WTC11 (cell line): ENCODE measurements around the gene ZCCHC10. TPM values are rescaled to one million over a fixed set of nuclear protein-coding genes. Genes with fewer than 3 reads are reported as not detected.

ENCODE experiments used
- ATAC-seq: fragments of 200-7000 bp; cut with Tn5 transposase; 2 replicates; pipeline ENCODE4 v1.10.0; 2021; ENCODE audit warnings: mild to moderate bottlenecking, moderate library complexity
- CTCF ChIA-PET: fragments of 300-600 bp; sonication (Branson Sonifier 250); formaldehyde crosslinking; loops from one replicate; lab custom pipeline; 2021; ENCODE audit warnings: antibody characterized with exemption; lab: Charles Lee
- POLR2A ChIA-PET: fragments of 350-600 bp; sonication (Branson Sonifier 250); formaldehyde crosslinking; loops from one replicate; lab custom pipeline; 2021; ENCODE audit warnings: antibody characterized with exemption; lab: Charles Lee
- DNase-seq: peaks from one replicate; pipeline ENCODE4 v3.0.0; 2021; ENCODE audit warnings: low spot score
- H3K27ac Mint-ChIP-seq: 2 replicates; pipeline ENCODE4 v1.8.0; 2021; ENCODE audit warnings: mixed read lengths
- H3K27me3 Mint-ChIP-seq: 2 replicates; pipeline ENCODE4 v1.8.0; 2021; ENCODE audit warnings: low read depth, mild to moderate bottlenecking, moderate library complexity, mixed read lengths
- H3K36me3 Mint-ChIP-seq: 2 replicates; pipeline ENCODE4 v1.8.0; 2021; ENCODE audit warnings: mixed read lengths
- H3K4me1 Mint-ChIP-seq: 2 replicates; pipeline ENCODE4 v1.8.0; 2022; ENCODE audit warnings: mixed read lengths
- H3K4me3 Mint-ChIP-seq: 2 replicates; pipeline ENCODE4 v1.8.0; 2021; ENCODE audit warnings: mild to moderate bottlenecking, moderate library complexity, mixed read lengths
- H3K9me3 Mint-ChIP-seq: 2 replicates; pipeline ENCODE4 v1.8.0; 2021; ENCODE audit warnings: mixed read lengths
- CBFB ChIP-seq: sonication (generic); formaldehyde crosslinking; IDR thresholded peaks from 2 replicates; pipeline ENCODE4 v1.8.1; 2022; ENCODE audit warnings: mild to moderate bottlenecking, low read depth, missing genetic modification reagents
- ELF4 ChIP-seq: sonication (generic); formaldehyde crosslinking; IDR thresholded peaks from 2 replicates; pipeline ENCODE4 v1.8.1; 2022; ENCODE audit warnings: low read depth, mild to moderate bottlenecking, moderate library complexity, missing genetic modification reagents
- FOXK1 ChIP-seq: sonication (generic); formaldehyde crosslinking; IDR thresholded peaks from 2 replicates; pipeline ENCODE4 v1.8.0; 2022; ENCODE audit warnings: mild to moderate bottlenecking, moderate library complexity, missing genetic modification reagents
- HMGA2 ChIP-seq: fragments of 250-450 bp; sonication (Bioruptor Pico); IDR thresholded peaks from 2 replicates; pipeline ENCODE4 v1.4.0; 2021; ENCODE audit warnings: mild to moderate bottlenecking, moderate library complexity
- IRF2 ChIP-seq: sonication (generic); formaldehyde crosslinking; IDR thresholded peaks from 2 replicates; pipeline ENCODE4 v1.8.0; 2022; ENCODE audit warnings: low read depth, missing genetic modification reagents, borderline replicate concordance
- JAZF1 ChIP-seq: fragments of 250-450 bp; sonication (Bioruptor Pico); IDR thresholded peaks from 2 replicates; pipeline ENCODE4 v1.9.0; 2021; ENCODE audit warnings: moderate library complexity, mild to moderate bottlenecking, inconsistent platforms
- JUN ChIP-seq: sonication (generic); formaldehyde crosslinking; IDR thresholded peaks from 2 replicates; pipeline ENCODE4 v1.8.0; 2023; ENCODE audit warnings: mild to moderate bottlenecking, missing genetic modification reagents
- KAT7 ChIP-seq: sonication (generic); formaldehyde crosslinking; IDR thresholded peaks from 2 replicates; pipeline ENCODE4 v1.8.1; 2023; ENCODE audit warnings: missing genetic modification reagents, mild to moderate bottlenecking, borderline replicate concordance
- MYBL2 ChIP-seq: sonication (generic); formaldehyde crosslinking; IDR thresholded peaks from 2 replicates; pipeline ENCODE4 v1.8.1; 2023; ENCODE audit warnings: mild to moderate bottlenecking, moderate library complexity, missing genetic modification reagents
- NR2C2 ChIP-seq: sonication (generic); formaldehyde crosslinking; IDR thresholded peaks from 2 replicates; pipeline ENCODE4 v1.8.0; 2022; ENCODE audit warnings: mild to moderate bottlenecking, missing genetic modification reagents
- NR3C1 ChIP-seq: sonication (generic); formaldehyde crosslinking; conservative IDR thresholded peaks from 2 replicates; pipeline ENCODE4 v1.8.1; 2023; ENCODE audit warnings: low read depth, mild to moderate bottlenecking, missing genetic modification reagents
- RELA ChIP-seq: sonication (generic); formaldehyde crosslinking; IDR thresholded peaks from 2 replicates; pipeline ENCODE4 v1.8.1; 2022; ENCODE audit warnings: missing genetic modification reagents, mild to moderate bottlenecking, borderline replicate concordance
- SMAD3 ChIP-seq: sonication (generic); formaldehyde crosslinking; IDR thresholded peaks from 2 replicates; pipeline ENCODE4 v1.8.0; 2022; ENCODE audit warnings: missing genetic modification reagents, mild to moderate bottlenecking, borderline replicate concordance
- SMAD4 ChIP-seq: sonication (generic); formaldehyde crosslinking; IDR thresholded peaks from 2 replicates; pipeline ENCODE4 v1.8.0; 2022; ENCODE audit warnings: mild to moderate bottlenecking, missing genetic modification reagents
- SP1 ChIP-seq: sonication (generic); formaldehyde crosslinking; conservative IDR thresholded peaks from 2 replicates; pipeline ENCODE4 v1.8.1; 2022; ENCODE audit warnings: missing genetic modification reagents
- TCF7 ChIP-seq: sonication (generic); formaldehyde crosslinking; IDR thresholded peaks from 2 replicates; pipeline ENCODE4 v1.8.0; 2022; ENCODE audit warnings: mild to moderate bottlenecking, low read depth, missing genetic modification reagents, moderate library complexity
- TP53 ChIP-seq: sonication (generic); formaldehyde crosslinking; IDR thresholded peaks from 2 replicates; pipeline ENCODE4 v1.8.1; 2023; ENCODE audit warnings: mild to moderate bottlenecking, missing genetic modification reagents
- ZNF263 ChIP-seq: sonication (generic); formaldehyde crosslinking; IDR thresholded peaks from 2 replicates; pipeline ENCODE4 v1.8.1; 2022; ENCODE audit warnings: low read depth, mild to moderate bottlenecking, moderate library complexity, missing genetic modification reagents
- ZNF423 ChIP-seq: fragments of 250-450 bp; sonication (Bioruptor Pico); IDR thresholded peaks from 2 replicates; pipeline ENCODE4 v2.1.2; 2022; ENCODE audit warnings: mild to moderate bottlenecking, moderate library complexity
- ZNF671 ChIP-seq: fragments of 250-450 bp; sonication (Bioruptor Pico); IDR thresholded peaks from 2 replicates; pipeline ENCODE4 v1.8.0; 2021; ENCODE audit warnings: mild to moderate bottlenecking
- total RNA-seq: library from RNA; stranded (reverse); gene quantifications from 3 replicates; pipeline ENCODE4 v1.2.3, GENCODE V29; 2021
- TF ChIP-seq, protein P1 (sequence below): sonication (generic); formaldehyde crosslinking; conservative IDR thresholded peaks from 2 replicates; pipeline ENCODE4 v1.8.1; 2022; ENCODE audit warnings: mild to moderate bottlenecking, missing genetic modification reagents
- TF ChIP-seq, protein P2 (sequence below): sonication (generic); formaldehyde crosslinking; IDR thresholded peaks from 2 replicates; pipeline ENCODE4 v1.8.0; 2022; ENCODE audit warnings: mild to moderate bottlenecking, missing genetic modification reagents
- TF ChIP-seq, protein P3 (sequence below): sonication (generic); formaldehyde crosslinking; IDR thresholded peaks from 2 replicates; pipeline ENCODE4 v1.8.0; 2022; ENCODE audit warnings: mild to moderate bottlenecking, missing genetic modification reagents
- TF ChIP-seq, protein P4 (sequence below): fragments of 250-450 bp; sonication (Bioruptor Pico); IDR thresholded peaks from 2 replicates; pipeline ENCODE4 v2.1.2; 2022; ENCODE audit warnings: mild to moderate bottlenecking, moderate library complexity
- TF ChIP-seq, protein P5 (sequence below): fragments of 250-450 bp; sonication (Bioruptor Pico); IDR thresholded peaks from 2 replicates; pipeline ENCODE4 v1.9.0; 2021; ENCODE audit warnings: mild to moderate bottlenecking
- TF ChIP-seq, protein P6 (sequence below): sonication (generic); formaldehyde crosslinking; IDR thresholded peaks from 2 replicates; pipeline ENCODE4 v1.8.1; 2023; ENCODE audit warnings: mild to moderate bottlenecking, moderate library complexity, missing genetic modification reagents
- TF ChIP-seq, protein P7 (sequence below): sonication (generic); formaldehyde crosslinking; IDR thresholded peaks from 2 replicates; pipeline ENCODE4 v1.8.0; 2023; ENCODE audit warnings: missing genetic modification reagents, mild to moderate bottlenecking, borderline replicate concordance

ZCCHC10 gene
- total RNA-seq, 1 experiment from 2014 or later, result 22.9 TPM

DNA sequence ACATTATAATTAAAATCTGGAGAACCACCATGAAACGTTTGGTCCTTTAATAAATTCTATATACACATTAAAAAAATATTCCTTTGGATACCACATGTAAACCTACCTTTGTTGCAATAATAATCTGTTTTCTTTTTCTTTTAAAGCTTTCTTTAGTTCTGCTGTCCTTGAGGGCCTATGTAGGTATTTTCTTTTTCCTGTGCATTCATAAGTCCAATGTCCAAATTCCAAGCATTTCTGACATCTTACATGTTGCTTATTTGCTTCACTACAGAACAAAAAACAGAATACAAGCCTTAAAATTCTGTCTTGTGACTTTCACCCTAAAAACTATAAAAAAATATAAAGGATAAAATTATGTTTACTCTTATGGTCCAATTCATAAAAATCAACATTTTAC is 19.7 kb downstream of the ZCCHC10 start:
- H3K4me1 Mint-ChIP-seq, result no peaks in the 10 kb centered on the region
- no peak for ATAC-seq
- no peak for DNase-seq
- TF ChIP-seq ZNF263 (CRISPR knock-in tag) (no peak), HMGA2 (CRISPR knock-in tag) (no peak), JAZF1 (CRISPR knock-in tag) (no peak), IRF2 (CRISPR knock-in tag) (no peak), SP1 (CRISPR knock-in tag) (no peak), JUN (CRISPR knock-in tag) (no peak), ZNF671 (CRISPR knock-in tag) (no peak), TCF7 (no peak), SMAD3 (CRISPR knock-in tag) (no peak)
- TF ChIP-seq, protein P1, sequence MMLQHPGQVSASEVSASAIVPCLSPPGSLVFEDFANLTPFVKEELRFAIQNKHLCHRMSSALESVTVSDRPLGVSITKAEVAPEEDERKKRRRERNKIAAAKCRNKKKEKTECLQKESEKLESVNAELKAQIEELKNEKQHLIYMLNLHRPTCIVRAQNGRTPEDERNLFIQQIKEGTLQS, result no peak
- TF ChIP-seq, protein P2, sequence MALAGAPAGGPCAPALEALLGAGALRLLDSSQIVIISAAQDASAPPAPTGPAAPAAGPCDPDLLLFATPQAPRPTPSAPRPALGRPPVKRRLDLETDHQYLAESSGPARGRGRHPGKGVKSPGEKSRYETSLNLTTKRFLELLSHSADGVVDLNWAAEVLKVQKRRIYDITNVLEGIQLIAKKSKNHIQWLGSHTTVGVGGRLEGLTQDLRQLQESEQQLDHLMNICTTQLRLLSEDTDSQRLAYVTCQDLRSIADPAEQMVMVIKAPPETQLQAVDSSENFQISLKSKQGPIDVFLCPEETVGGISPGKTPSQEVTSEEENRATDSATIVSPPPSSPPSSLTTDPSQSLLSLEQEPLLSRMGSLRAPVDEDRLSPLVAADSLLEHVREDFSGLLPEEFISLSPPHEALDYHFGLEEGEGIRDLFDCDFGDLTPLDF (CRISPR knock-in tag), result no peak
- no peak overlapping the region for H3K4me3 Mint-ChIP-seq
- H3K27me3 Mint-ChIP-seq, result no peaks in the 10 kb centered on the region
- ChIA-PET CTCF (no interaction called here), POLR2A (no interaction called here)
- H3K9me3 Mint-ChIP-seq, result peaks cover 5% of the 10 kb centered on the region; the same call in 1 of the 2 replicates
- H3K36me3 Mint-ChIP-seq, result peaks cover 29% of the 10 kb centered on the region
- no peak overlapping the region for H3K27ac Mint-ChIP-seq

DNA sequence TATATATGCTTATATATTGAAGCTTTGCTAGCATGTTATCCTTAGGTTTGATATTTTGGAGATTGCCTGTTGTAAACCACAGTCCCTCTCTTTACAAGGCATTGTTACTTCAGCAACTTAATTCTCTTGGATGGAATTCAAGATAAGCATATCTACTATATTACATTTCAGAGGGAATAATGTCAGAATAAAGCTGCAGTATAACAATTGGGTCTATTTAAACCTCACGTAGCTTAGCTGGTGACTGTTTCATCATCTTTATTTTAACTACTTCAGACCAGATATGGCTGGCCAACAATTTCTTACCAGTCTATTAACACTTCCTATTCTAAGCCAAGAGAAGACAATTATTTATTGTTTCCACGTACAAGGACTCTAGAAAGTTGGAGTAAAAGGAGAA is 27.1 kb downstream of the ZCCHC10 start:
- H3K4me1 Mint-ChIP-seq, result no peaks in the 10 kb centered on the region
- ChIA-PET CTCF (no interaction called here), POLR2A (no interaction called here)
- H3K9me3 Mint-ChIP-seq, result no peaks in the 10 kb centered on the region
- ATAC-seq (no peak), DNase-seq (no peak)
- H3K4me3 Mint-ChIP-seq, result no peak overlapping the region
- no peaks in the 10 kb centered on the region for H3K27me3 Mint-ChIP-seq
- H3K27ac Mint-ChIP-seq, result no peak overlapping the region
- H3K36me3 Mint-ChIP-seq, result peaks cover 15% of the 10 kb centered on the region
- TF ChIP-seq RELA (no peak), ZNF423 (CRISPR knock-in tag) (no peak), ELF4 (CRISPR knock-in tag) (no peak), KAT7 (CRISPR knock-in tag) (no peak), NR2C2 (CRISPR knock-in tag) (no peak), SMAD4 (CRISPR knock-in tag) (no peak), SP1 (CRISPR knock-in tag) (no peak), TP53 (CRISPR knock-in tag) (no peak), FOXK1 (CRISPR knock-in tag) (no peak), NR3C1 (CRISPR knock-in tag) (no peak), MYBL2 (no peak), CBFB (CRISPR knock-in tag) (no peak)
- TF ChIP-seq, protein P3, sequence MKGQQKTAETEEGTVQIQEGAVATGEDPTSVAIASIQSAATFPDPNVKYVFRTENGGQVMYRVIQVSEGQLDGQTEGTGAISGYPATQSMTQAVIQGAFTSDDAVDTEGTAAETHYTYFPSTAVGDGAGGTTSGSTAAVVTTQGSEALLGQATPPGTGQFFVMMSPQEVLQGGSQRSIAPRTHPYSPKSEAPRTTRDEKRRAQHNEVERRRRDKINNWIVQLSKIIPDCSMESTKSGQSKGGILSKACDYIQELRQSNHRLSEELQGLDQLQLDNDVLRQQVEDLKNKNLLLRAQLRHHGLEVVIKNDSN, result no peak
- TF ChIP-seq, protein P4, sequence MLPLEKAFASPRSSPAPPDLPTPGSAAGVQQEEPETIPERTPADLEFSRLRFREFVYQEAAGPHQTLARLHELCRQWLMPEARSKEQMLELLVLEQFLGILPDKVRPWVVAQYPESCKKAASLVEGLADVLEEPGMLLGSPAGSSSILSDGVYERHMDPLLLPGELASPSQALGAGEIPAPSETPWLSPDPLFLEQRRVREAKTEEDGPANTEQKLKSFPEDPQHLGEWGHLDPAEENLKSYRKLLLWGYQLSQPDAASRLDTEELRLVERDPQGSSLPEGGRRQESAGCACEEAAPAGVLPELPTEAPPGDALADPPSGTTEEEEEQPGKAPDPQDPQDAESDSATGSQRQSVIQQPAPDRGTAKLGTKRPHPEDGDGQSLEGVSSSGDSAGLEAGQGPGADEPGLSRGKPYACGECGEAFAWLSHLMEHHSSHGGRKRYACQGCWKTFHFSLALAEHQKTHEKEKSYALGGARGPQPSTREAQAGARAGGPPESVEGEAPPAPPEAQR, result no peak
- TF ChIP-seq, protein P5, sequence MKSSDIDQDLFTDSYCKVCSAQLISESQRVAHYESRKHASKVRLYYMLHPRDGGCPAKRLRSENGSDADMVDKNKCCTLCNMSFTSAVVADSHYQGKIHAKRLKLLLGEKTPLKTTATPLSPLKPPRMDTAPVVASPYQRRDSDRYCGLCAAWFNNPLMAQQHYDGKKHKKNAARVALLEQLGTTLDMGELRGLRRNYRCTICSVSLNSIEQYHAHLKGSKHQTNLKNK, result no peak
- TF ChIP-seq, protein P6, sequence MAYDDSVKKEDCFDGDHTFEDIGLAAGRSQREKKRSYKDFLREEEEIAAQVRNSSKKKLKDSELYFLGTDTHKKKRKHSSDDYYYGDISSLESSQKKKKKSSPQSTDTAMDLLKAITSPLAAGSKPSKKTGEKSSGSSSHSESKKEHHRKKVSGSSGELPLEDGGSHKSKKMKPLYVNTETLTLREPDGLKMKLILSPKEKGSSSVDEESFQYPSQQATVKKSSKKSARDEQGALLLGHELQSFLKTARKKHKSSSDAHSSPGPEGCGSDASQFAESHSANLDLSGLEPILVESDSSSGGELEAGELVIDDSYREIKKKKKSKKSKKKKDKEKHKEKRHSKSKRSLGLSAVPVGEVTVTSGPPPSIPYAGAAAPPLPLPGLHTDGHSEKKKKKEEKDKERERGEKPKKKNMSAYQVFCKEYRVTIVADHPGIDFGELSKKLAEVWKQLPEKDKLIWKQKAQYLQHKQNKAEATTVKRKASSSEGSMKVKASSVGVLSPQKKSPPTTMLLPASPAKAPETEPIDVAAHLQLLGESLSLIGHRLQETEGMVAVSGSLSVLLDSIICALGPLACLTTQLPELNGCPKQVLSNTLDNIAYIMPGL (CRISPR knock-in tag), result no peak
- TF ChIP-seq, protein P7, sequence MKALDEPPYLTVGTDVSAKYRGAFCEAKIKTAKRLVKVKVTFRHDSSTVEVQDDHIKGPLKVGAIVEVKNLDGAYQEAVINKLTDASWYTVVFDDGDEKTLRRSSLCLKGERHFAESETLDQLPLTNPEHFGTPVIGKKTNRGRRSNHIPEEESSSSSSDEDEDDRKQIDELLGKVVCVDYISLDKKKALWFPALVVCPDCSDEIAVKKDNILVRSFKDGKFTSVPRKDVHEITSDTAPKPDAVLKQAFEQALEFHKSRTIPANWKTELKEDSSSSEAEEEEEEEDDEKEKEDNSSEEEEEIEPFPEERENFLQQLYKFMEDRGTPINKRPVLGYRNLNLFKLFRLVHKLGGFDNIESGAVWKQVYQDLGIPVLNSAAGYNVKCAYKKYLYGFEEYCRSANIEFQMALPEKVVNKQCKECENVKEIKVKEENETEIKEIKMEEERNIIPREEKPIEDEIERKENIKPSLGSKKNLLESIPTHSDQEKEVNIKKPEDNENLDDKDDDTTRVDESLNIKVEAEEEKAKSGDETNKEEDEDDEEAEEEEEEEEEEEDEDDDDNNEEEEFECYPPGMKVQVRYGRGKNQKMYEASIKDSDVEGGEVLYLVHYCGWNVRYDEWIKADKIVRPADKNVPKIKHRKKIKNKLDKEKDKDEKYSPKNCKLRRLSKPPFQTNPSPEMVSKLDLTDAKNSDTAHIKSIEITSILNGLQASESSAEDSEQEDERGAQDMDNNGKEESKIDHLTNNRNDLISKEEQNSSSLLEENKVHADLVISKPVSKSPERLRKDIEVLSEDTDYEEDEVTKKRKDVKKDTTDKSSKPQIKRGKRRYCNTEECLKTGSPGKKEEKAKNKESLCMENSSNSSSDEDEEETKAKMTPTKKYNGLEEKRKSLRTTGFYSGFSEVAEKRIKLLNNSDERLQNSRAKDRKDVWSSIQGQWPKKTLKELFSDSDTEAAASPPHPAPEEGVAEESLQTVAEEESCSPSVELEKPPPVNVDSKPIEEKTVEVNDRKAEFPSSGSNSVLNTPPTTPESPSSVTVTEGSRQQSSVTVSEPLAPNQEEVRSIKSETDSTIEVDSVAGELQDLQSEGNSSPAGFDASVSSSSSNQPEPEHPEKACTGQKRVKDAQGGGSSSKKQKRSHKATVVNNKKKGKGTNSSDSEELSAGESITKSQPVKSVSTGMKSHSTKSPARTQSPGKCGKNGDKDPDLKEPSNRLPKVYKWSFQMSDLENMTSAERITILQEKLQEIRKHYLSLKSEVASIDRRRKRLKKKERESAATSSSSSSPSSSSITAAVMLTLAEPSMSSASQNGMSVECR (CRISPR knock-in tag), result no peak
